ENCODE results near the gene CYP26C1. TPM values are rescaled to one million over a fixed set of nuclear protein-coding genes. Genes with fewer than 3 reads are reported as not detected.

CYP26C1 gene
- total RNA-seq, 2 donors from 2014 or later = 0.18 to 0.20 TPM

DNA sequence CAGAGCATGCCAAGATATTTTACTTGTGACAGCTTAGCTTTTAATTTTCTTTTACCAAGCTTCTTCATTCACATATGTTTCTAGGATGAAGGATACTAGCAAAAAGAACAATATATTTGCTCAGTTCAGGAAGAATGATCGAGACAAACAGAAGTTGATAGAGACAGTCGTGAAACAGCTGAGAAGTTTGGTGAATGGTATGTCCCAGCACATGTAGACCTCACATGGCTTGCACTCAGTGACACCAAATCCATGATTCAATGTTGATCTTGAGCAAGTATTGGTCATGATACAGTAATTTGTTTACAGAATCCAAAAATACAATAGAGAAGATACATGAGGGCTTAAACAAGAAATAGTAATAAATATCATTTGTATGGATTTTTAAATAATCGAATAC, 2.5 kb upstream of the CYP26C1 start:
- Mint-ChIP-seq H3K36me3 (ENCODE audit: low read depth) (peaks cover 8% of the 10 kb centered on the region), H3K27me3 (peaks cover 19% of the 10 kb centered on the region), H3K4me3 (no peak overlapping the region), H3K27ac (no peak overlapping the region), H3K4me1 (peaks cover 13% of the 10 kb centered on the region)
- H3K9me3 ChIP-seq (ENCODE audit: control insufficient read depth, low read length, poor library complexity, severe bottlenecking) = no peaks in the 10 kb centered on the region
- DNase-seq (no peak), ATAC-seq (no peak)

DNA sequence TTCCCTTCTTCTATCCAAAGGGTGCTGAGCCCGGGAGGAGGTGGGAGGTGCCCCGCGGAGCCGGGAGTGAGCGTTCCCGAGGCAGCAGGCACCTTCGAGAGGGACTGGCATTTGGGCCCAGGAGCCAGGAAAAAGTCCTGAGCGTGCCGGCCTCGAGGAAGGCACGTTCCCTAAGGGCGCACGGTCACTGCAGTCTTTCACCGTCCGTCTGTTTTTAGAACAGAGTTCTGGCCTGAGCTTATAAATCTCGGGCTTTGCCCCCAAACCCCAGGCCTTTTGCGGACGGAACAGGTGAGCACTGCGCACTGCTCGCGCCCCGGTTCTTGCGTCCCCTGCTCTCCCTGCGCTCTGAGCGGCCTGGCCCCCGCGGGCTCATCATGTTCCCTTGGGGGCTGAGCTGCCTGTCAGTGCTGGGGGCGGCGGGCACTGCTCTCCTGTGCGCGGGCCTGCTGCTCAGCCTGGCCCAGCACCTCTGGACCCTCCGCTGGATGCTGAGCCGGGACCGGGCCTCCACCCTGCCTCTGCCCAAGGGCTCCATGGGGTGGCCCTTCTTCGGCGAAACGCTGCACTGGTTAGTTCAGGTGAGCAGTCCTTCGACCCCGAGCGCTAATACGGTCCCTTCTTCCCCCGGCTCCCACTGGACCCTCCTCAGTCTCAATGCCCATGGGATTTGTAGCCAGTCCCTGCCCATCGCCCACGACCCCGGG, 442 bp downstream of the CYP26C1 start:
- Mint-ChIP-seq H3K4me3 (peak overlapping the region; percentile 84), H3K27me3 (peaks cover 41% of the 10 kb centered on the region), H3K27ac (no peak overlapping the region), H3K4me1 (peaks cover 18% of the 10 kb centered on the region), H3K36me3 (ENCODE audit: low read depth) (peaks cover 11% of the 10 kb centered on the region)
- DNase-seq (no peak), ATAC-seq (no peak)
- H3K9me3 ChIP-seq (ENCODE audit: control insufficient read depth, low read length, poor library complexity, severe bottlenecking) = no peaks in the 10 kb centered on the region

DNA sequence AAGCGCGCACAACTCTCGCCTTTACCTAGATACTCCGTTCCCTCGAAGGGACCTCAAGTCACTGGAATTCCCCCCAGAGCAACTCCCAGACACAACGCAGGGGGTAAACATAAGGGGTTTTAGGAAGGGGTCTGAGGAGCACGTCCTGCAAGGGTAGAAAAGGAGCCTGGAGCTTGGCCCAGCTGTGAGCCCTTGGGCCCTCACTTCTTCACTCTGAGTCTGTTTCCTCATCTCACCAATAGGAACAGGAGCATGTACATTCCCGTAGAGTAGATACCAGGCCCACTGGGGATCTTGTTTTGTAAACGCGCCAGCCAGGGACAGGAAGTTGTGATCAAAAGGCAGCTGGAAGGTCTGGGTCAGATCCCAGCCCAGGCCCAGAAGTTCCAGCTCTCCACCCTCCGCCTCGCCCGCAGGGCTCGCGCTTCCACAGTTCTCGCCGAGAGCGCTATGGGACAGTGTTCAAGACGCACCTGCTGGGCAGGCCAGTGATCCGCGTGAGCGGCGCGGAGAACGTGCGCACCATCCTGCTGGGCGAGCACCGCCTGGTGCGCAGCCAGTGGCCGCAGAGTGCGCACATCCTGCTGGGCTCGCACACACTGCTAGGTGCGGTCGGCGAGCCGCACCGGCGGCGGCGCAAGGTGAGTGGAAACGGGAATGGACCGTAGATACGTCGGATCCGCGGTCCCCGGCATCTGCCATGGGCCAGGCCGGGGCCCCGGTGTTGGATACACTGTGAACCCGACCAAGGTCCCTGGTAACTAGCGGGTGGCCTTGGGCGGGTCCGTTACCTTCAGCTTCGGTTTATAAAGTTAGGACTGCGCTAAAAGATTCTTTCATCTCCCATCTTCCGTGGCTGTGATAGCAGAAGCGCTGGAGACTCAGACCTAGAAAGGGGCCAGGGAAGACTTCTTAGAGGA, 1.3 kb downstream of the CYP26C1 start:
- DNase-seq = no peak
- peak; percentile 59 for ATAC-seq
- Mint-ChIP-seq H3K4me1 (peaks cover 19% of the 10 kb centered on the region), H3K4me3 (peak overlapping the region; percentile 84), H3K27me3 (peaks cover 46% of the 10 kb centered on the region), H3K36me3 (ENCODE audit: low read depth) (peaks cover 11% of the 10 kb centered on the region), H3K27ac (no peak overlapping the region)
- H3K9me3 ChIP-seq (ENCODE audit: control insufficient read depth, low read length, poor library complexity, severe bottlenecking) = no peaks in the 10 kb centered on the region

DNA sequence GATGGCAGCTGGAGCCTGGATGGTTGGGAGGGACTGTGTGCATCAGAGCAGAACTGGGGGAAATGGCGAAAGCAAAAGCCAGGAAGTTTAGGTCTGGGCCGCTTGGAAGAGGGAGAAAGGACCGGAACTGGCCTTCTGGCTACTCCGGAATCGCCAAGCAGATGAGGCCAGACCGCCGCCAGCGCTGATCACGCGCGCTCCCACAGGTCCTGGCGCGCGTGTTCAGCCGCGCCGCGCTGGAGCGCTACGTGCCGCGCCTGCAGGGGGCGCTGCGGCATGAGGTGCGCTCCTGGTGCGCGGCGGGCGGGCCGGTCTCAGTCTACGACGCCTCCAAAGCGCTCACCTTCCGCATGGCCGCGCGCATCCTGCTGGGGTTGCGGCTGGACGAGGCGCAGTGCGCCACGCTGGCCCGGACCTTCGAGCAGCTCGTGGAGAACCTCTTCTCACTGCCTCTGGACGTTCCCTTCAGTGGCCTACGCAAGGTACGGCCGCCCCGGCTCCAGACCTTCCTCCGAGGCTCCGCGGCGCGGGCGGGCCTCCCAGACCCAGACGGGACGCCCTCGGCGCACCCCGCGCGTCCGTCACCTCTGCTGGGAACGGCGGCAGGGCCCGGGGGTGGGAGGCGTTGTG, 2.0 kb downstream of the CYP26C1 start:
- peaks cover 16% of the 10 kb centered on the region for H3K36me3 Mint-ChIP-seq (ENCODE audit: low read depth)
- peaks cover 54% of the 10 kb centered on the region for H3K27me3 Mint-ChIP-seq
- peaks cover 27% of the 10 kb centered on the region for H3K4me1 Mint-ChIP-seq
- ATAC-seq (peak; percentile 82), DNase-seq (peak in 1 of 3 donors; percentile 29)
- H3K4me3 Mint-ChIP-seq = peak overlapping the region; percentile 84
- no peaks in the 10 kb centered on the region for H3K9me3 ChIP-seq (ENCODE audit: control insufficient read depth, low read length, poor library complexity, severe bottlenecking)
- no peak overlapping the region for H3K27ac Mint-ChIP-seq

DNA sequence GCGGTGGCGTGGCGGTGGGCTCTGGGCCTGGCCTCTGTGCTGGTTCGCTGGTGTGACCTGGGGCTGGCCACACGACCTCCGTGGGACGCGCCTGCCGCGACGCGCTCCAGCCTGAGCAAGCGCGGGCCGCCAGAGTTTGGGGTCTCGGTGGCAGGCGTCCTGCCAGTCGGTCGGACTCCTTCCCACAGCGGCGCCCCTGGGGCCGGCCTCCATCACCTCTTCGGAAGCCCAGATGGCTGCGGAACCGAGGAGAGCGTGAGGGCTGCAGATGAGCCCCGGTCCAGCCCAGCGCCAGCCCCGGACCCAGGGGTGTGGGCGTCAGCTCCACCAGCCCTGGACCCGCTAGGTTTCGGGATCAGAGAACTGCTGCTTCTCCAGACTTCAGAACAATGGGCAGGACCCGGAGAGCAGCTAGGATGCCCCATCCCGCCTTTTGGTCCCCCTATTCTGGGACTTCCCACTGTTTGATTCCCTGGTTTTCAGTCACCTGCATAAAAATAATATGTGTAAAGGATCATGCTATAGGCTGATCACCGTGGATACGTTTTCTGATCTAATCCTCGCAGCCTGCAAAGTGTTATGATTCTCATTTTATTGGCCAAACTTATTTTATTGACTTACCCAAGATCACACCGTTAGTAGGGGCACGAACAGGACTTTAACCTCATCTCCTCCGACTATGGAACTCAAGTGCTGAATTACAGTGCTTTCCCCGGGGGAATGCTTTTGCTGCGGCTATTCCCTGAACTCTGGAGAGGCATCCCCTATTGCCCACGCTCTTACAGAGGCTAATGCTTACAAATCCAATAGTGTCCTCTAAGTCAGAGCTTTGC, 2.8 kb downstream of the CYP26C1 start:
- Mint-ChIP-seq H3K4me1 (peaks cover 29% of the 10 kb centered on the region), H3K36me3 (ENCODE audit: low read depth) (peaks cover 12% of the 10 kb centered on the region), H3K27ac (no peak overlapping the region), H3K4me3 (peak overlapping the region; percentile 80), H3K27me3 (peaks cover 61% of the 10 kb centered on the region)
- no peak for ATAC-seq
- DNase-seq = no peak
- no peaks in the 10 kb centered on the region for H3K9me3 ChIP-seq (ENCODE audit: control insufficient read depth, low read length, poor library complexity, severe bottlenecking)

DNA sequence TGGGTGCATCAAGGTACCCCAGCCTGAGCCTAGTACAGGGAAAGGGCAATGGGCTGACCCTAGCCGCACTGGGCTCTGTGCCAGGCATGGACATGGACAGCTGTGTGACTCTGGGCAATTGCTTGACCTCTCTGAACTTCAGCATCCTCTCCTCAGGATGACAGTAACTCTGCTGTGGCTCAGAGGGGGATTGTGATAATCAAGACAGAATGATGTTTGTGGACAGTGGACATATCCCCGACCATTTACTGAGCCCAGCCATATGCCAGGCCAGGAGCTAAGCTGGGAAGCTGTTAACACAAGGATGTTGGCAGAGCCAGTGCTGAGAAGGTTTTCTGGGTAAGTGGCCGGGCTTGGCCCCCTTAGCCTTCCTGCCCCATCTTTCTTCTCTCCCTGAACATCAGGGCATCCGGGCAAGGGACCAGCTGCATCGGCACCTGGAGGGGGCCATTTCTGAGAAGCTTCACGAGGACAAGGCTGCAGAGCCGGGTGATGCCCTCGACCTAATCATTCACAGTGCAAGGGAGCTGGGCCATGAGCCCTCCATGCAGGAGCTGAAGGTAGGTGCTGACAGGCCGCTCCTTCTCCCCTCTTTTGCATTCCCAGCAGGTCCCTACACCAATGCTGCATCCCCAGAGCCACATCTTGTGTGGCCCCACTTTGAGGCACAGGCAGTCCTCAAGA, 3.5 kb downstream of the CYP26C1 start:
- Mint-ChIP-seq H3K4me3 (peak overlapping the region; percentile 80), H3K36me3 (ENCODE audit: low read depth) (peaks cover 15% of the 10 kb centered on the region), H3K4me1 (peaks cover 32% of the 10 kb centered on the region), H3K27me3 (peaks cover 69% of the 10 kb centered on the region), H3K27ac (no peak overlapping the region)
- DNase-seq (no peak), ATAC-seq (no peak)
- no peaks in the 10 kb centered on the region for H3K9me3 ChIP-seq (ENCODE audit: control insufficient read depth, low read length, poor library complexity, severe bottlenecking)

DNA sequence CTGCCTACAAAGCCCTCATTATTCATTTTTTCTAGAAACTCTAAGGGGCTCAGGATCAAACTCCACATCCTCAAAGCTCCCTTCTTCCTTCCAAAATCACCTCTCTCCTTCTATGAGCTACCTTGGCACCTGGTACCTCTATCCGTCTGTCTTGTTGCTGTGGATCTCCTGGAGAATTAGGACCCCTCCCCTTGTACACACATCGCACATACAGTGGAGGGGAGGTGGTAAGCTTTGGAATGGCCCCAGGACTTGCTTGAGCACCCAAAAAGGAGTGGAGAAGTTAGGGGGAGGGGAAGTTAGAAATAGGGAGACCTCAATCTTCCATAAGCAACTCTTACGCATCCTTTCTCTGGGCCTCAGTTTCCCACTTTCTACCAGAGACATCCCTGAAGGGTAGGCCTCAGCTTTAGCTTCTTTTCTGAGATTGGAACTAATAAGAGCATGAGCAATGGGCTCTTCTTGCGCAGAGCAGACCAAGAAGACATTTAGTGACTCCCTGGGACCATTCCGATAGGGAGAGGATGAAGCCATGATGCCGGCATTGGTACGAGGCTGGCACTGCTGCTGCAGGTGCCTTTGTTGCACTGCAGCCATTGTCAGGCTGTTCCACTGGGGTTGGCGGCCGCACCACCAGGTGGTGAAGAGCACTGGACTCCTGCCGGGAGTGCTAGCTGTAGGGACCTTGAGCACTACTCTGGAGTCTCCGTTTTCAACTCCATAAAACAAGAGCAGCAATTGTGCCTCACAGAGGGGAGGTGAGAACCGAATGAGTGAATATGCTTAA, 4.5 kb downstream of the CYP26C1 start:
- ATAC-seq (no peak), DNase-seq (no peak)
- H3K27ac Mint-ChIP-seq = no peak overlapping the region
- peak overlapping the region; percentile 67 for H3K4me3 Mint-ChIP-seq
- peaks cover 12% of the 10 kb centered on the region for H3K36me3 Mint-ChIP-seq (ENCODE audit: low read depth)
- peaks cover 68% of the 10 kb centered on the region for H3K27me3 Mint-ChIP-seq
- peaks cover 30% of the 10 kb centered on the region for H3K4me1 Mint-ChIP-seq
- H3K9me3 ChIP-seq (ENCODE audit: control insufficient read depth, low read length, poor library complexity, severe bottlenecking) = no peaks in the 10 kb centered on the region

DNA sequence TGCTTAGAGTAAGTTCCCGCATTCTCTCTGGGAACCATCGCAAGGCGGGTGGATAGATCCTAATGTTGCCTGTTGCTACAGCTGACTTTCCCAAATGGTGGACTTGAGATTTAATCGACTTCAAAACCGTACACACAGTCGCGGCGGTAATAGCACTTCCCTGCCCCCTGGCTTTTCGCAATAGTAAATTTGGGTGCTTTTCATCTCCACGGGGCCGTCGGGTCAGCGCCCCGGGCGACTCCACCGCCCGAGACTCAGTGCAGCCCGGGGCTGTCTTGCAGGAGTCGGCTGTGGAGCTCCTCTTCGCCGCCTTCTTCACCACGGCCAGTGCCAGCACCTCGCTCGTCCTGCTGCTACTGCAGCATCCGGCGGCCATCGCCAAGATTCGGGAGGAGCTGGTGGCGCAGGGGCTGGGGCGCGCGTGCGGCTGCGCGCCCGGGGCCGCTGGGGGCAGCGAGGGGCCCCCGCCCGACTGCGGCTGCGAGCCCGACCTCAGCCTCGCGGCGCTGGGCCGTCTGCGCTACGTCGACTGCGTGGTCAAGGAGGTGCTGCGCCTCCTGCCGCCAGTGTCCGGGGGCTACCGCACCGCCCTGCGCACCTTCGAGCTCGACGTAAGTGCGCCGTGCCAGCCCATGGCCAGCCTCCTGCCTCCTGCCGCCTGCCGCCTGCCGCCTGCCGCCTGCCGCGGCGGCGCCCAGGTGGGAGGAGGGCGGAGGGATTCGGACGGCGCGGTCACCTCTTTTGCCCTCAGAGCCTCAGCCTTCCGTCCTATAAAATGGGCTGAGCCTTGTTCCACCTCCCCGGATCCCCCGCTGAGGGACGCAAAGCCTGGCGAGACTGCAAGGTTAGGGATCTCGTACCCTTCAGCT, 5.3 kb downstream of the CYP26C1 start:
- DNase-seq (no peak), ATAC-seq (no peak)
- Mint-ChIP-seq H3K27me3 (peaks cover 75% of the 10 kb centered on the region), H3K27ac (no peak overlapping the region), H3K4me1 (peaks cover 32% of the 10 kb centered on the region), H3K4me3 (no peak overlapping the region), H3K36me3 (ENCODE audit: low read depth) (peaks cover 11% of the 10 kb centered on the region)
- no peaks in the 10 kb centered on the region for H3K9me3 ChIP-seq (ENCODE audit: control insufficient read depth, low read length, poor library complexity, severe bottlenecking)

DNA sequence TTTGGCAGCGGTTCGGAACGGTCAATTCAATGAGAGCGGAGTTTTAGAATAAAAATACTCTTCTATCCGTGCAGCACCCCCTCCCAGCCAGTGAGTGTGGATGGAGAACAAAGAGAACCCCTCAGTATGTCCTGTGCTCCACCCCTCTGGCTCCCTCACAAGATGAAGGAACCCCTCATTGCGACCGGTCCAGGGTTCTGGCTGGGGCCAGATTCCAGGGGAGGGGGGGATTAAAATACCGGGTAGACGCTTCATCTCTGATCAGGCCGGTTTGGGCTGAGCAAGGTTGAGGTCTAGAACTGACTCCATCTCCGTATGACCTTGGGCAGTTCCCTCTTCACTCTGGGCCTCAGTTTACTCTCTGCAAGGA, 5.9 kb downstream of the CYP26C1 start:
- Mint-ChIP-seq H3K27ac (no peak overlapping the region), H3K36me3 (ENCODE audit: low read depth) (peaks cover 11% of the 10 kb centered on the region)

DNA sequence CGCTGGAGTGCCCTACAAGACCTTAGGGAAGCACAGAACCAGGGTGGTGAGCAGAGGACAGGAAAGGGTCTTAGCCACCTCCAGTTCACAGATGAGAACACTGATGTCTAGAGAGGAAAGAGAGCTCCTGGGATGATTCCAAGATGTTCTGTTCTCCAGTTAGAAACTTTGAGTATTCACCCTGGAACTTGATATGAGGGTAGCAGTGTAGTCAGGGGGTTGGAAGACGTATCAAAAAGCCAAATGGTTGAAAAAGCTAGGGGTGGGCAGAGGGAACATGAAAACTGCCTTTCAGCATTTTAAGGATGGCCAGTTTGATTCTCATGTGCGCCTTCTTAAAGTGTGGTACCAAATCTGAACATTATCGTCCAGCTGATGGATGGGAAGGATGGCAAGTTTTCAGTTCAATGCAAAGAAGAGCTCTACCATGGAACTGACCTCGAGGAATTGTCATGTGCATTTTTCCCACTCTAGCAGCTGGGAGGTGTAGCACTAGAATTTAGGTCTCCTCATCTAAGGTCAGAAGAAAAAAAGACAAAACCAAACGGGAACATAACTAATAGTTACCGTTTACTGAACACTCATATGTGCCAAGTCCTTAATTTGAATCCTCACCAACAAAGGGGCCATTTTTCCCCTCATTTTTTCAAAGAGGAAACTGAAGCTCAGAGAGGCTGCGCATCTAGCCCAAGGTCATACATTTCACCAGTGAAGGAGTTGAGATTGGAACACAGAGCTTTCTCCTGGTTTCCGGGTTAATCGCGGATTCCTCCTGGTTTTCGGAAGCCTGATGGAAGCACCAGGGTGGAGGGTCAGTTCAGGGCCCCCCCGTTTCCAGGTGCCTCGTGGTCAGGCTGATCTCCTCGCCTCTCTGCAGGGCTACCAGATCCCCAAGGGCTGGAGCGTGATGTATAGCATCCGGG, 7.1 kb downstream of the CYP26C1 start:
- ATAC-seq = no peak
- H3K36me3 Mint-ChIP-seq (ENCODE audit: low read depth) = peaks cover 11% of the 10 kb centered on the region
- DNase-seq = no peak
- no peak overlapping the region for H3K4me3 Mint-ChIP-seq
- no peak overlapping the region for H3K27ac Mint-ChIP-seq
- H3K4me1 Mint-ChIP-seq = peaks cover 32% of the 10 kb centered on the region
- no peaks in the 10 kb centered on the region for H3K9me3 ChIP-seq (ENCODE audit: control insufficient read depth, low read length, poor library complexity, severe bottlenecking)
- peaks cover 82% of the 10 kb centered on the region for H3K27me3 Mint-ChIP-seq

More for the DNA sequence above, 5.9 kb downstream of the CYP26C1 start:
- no peaks in the 10 kb centered on the region for H3K9me3 ChIP-seq (ENCODE audit: control insufficient read depth, low read length, poor library complexity, severe bottlenecking)
- Mint-ChIP-seq H3K4me1 (peaks cover 32% of the 10 kb centered on the region), H3K4me3 (peak overlapping the region; percentile 43), H3K27me3 (peaks cover 79% of the 10 kb centered on the region)
- no peak for ATAC-seq
- no peak for DNase-seq

Measured in T-helper 17 cell (primary cell).